Measurements from ENCODE around the gene OR6F1. TPM values are rescaled to one million over a fixed set of nuclear protein-coding genes. Genes with fewer than 3 reads are reported as not detected.
"Not testable (repeated sequence)": the region's sequence is repeated elsewhere in the genome, so short reads cannot be mapped to it uniquely, and the experiment has no call there.

The OR6F1 gene
- total and polyA plus RNA-seq, 2 experiments from 2014 or later: not detected

DNA sequence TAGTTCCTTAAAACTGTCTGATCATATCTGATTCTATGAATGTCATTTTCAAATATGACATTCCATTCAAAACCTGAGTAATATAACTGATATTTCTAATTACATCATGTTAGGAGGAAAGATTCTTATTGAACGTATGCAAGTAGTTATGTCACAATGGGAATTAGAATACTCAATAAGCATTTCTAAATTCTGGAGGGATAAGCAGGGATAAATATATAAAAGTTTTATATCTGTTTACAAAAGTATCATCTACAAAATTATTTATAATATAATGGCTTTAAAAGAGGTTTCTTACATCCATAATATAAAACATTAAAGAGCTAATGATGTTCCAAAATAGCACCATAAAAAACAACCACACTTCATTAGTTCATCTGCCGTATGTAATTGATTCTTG lies 31.6 kb upstream of the OR6F1 start, which contains the start of gene OR14A2:
TSS of gene OR14A2 (minus strand) at position 101 of the 400 bp plus-strand sequence.
- H3K27ac ChIP-seq: no peak within 1 kb of the TSS
- peaks cover 6% of the 10 kb centered on the region for H3K9me3 ChIP-seq (ENCODE audit: low read depth)
- H3K27me3 ChIP-seq: no peaks in the 10 kb centered on the region
- H2AFZ ChIP-seq: no peak within 1 kb of the TSS
- no peaks in the 10 kb centered on the region for H3K36me3 ChIP-seq (replicated peaks; ENCODE audit: insufficient read depth, low read depth)
- 83% methylated on average over 2 of the region's 2 CpGs for WGBS (ENCODE audit: low lambda C conversion rate, missing lambda C conversion rate)
- H3K4me2 ChIP-seq: no peak within 1 kb of the TSS
- no peak for DNase-seq (ENCODE audit: low spot score)
- no peaks in the 10 kb centered on the region for H3K79me2 ChIP-seq
- TF ChIP-seq EZH2phosphoT487 (IDR thresholded peaks at IDR 0.05; ENCODE audit: low read depth, severe bottlenecking, unreplicated experiment) (no peak), CTCF (IDR thresholded peaks at IDR 0.05; ENCODE audit: poor library complexity) (no peak), EZH2 (IDR thresholded peaks at IDR 0.05; ENCODE audit: borderline replicate concordance) (no peak)
- H3K4me3 ChIP-seq: no peak within 1 kb of the TSS
- H3K4me1 ChIP-seq (ENCODE audit: insufficient read depth): no peaks in the 10 kb centered on the region
- no peaks in the 10 kb centered on the region for H4K20me1 ChIP-seq (ENCODE audit: insufficient read depth, poor library complexity, severe bottlenecking)
- H3K9me2 ChIP-seq (replicated peaks; ENCODE audit: insufficient read depth): no peaks in the 10 kb centered on the region

DNA sequence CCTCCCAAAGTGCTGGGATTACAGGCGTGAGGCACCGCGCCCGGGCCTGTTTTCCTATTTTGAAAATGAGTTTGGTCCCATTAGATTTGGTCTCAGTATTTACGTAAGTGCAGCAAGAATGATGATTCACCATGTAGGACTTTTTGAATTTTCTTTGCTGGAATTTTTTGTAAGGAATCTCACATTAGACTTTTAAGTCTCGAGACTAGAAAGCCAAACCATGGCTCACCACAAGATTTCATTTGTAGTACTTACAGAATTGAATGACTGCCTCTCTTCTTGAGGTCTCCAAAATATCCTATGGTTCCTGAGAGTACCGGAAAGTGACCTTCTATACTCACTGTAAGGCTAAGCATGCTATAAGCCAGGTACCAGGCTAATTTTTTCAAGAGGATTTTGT lies 31.2 kb upstream of the OR6F1 start:
- no peaks in the 10 kb centered on the region for H4K20me1 ChIP-seq (ENCODE audit: insufficient read depth, poor library complexity, severe bottlenecking)
- TF ChIP-seq EZH2phosphoT487 (IDR thresholded peaks at IDR 0.05; ENCODE audit: low read depth, severe bottlenecking, unreplicated experiment): no peak
- no peak for TF ChIP-seq EZH2 (IDR thresholded peaks at IDR 0.05; ENCODE audit: borderline replicate concordance)
- TF ChIP-seq CTCF (IDR thresholded peaks at IDR 0.05; ENCODE audit: poor library complexity): no peak
- 83% methylated on average over 7 of the region's 7 CpGs for whole genome bisulfite sequencing (ENCODE audit: low lambda C conversion rate, missing lambda C conversion rate)

DNA sequence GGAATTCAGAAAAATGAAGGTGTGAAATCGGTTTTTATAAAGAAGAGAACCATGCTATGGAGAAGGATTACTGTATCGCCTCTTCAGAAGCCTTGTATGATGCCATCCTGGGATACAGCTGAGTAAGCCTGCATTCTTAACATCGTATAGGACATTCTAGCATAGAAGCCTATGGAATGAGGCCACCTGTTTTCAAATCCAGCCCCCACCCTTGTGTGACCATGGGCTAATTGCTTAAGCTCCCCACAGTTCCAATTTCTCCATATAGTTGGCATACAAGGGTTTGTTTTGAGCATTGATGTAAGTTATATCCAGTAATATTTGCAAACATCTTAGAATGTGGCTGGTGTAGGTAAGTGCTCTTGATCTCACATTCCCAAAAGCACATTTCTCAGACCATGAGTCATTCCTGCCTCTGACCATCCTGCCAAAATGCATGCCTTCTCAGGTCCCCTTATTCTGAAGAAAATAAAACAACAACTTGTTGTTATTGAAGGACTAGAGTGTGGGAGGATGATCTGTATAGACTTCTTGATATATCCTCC lies 30.0 kb upstream of the OR6F1 start:
- TF ChIP-seq CTCF (IDR thresholded peaks at IDR 0.05; ENCODE audit: poor library complexity) (no peak), EZH2 (IDR thresholded peaks at IDR 0.05; ENCODE audit: borderline replicate concordance) (no peak), EZH2phosphoT487 (IDR thresholded peaks at IDR 0.05; ENCODE audit: low read depth, severe bottlenecking, unreplicated experiment) (no peak)
- WGBS (ENCODE audit: low lambda C conversion rate, missing lambda C conversion rate): 61% methylated on average over 3 of the region's 3 CpGs

More for the DNA sequence above, 31.2 kb upstream of the OR6F1 start:
- Histone ChIP-seq H3K27ac (no peak overlapping the region), H3K9me3 (ENCODE audit: low read depth) (peaks cover 6% of the 10 kb centered on the region), H2AFZ (no peak overlapping the region), H3K27me3 (no peaks in the 10 kb centered on the region), H3K36me3 (replicated peaks; ENCODE audit: insufficient read depth, low read depth) (no peaks in the 10 kb centered on the region), H3K4me1 (ENCODE audit: insufficient read depth) (no peaks in the 10 kb centered on the region), H3K9me2 (replicated peaks; ENCODE audit: insufficient read depth) (no peaks in the 10 kb centered on the region), H3K4me2 (no peak overlapping the region), H3K79me2 (no peaks in the 10 kb centered on the region), H3K4me3 (no peak overlapping the region)
- no peak for DNase-seq (ENCODE audit: low spot score)

GRCh38 chr1:247742215-247742760 lies 25.8 kb upstream of the OR6F1 start:
- H3K27me3 ChIP-seq; H3K27ac ChIP-seq; H3K4me2 ChIP-seq; H4K20me1 ChIP-seq (ENCODE audit: insufficient read depth, poor library complexity, severe bottlenecking); H3K4me3 ChIP-seq; DNase-seq (ENCODE audit: low spot score); H3K79me2 ChIP-seq; H3K4me1 ChIP-seq (ENCODE audit: insufficient read depth); H3K9me2 ChIP-seq (replicated peaks; ENCODE audit: insufficient read depth); H3K36me3 ChIP-seq (replicated peaks; ENCODE audit: insufficient read depth, low read depth); H3K9me3 ChIP-seq (ENCODE audit: low read depth); H2AFZ ChIP-seq: not testable (repeated sequence)
- WGBS (ENCODE audit: low lambda C conversion rate, missing lambda C conversion rate): 32% methylated on average over 3 of the region's 3 CpGs

More for the DNA sequence above, 30.0 kb upstream of the OR6F1 start:
- Histone ChIP-seq H3K27ac (no peak overlapping the region), H3K4me2 (no peak overlapping the region), H2AFZ (no peak overlapping the region), H3K4me1 (ENCODE audit: insufficient read depth) (no peaks in the 10 kb centered on the region), H3K79me2 (no peaks in the 10 kb centered on the region), H3K9me3 (ENCODE audit: low read depth) (no peaks in the 10 kb centered on the region), H3K27me3 (no peaks in the 10 kb centered on the region), H4K20me1 (ENCODE audit: insufficient read depth, poor library complexity, severe bottlenecking) (no peaks in the 10 kb centered on the region), H3K36me3 (replicated peaks; ENCODE audit: insufficient read depth, low read depth) (no peaks in the 10 kb centered on the region), H3K9me2 (replicated peaks; ENCODE audit: insufficient read depth) (no peaks in the 10 kb centered on the region), H3K4me3 (no peak overlapping the region)
- DNase-seq (ENCODE audit: low spot score): no peak
